ENCODE data around the gene CUX1.

The CUX1 gene

DNA sequence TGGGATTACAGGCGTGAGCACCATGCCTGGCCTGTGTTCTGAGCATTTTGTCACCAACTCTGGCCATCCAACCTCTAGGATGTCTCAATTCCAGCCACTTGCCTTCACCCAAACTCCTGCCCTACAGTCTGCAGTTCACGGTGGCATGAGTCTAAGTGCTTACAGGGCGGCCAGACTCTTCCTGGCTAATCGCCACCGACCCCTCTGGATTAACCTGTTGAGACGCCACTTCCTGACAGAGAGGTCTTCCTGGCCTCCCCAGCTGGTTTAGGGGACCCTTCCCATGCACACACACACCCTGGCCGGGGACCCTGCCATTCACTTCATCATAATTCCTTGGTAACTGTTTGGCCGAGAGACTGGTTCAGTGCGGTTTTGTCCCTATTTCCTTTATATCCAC is 257.7 kb downstream of the CUX1 start (continued):
- TF ChIP-seq, protein P1, sequence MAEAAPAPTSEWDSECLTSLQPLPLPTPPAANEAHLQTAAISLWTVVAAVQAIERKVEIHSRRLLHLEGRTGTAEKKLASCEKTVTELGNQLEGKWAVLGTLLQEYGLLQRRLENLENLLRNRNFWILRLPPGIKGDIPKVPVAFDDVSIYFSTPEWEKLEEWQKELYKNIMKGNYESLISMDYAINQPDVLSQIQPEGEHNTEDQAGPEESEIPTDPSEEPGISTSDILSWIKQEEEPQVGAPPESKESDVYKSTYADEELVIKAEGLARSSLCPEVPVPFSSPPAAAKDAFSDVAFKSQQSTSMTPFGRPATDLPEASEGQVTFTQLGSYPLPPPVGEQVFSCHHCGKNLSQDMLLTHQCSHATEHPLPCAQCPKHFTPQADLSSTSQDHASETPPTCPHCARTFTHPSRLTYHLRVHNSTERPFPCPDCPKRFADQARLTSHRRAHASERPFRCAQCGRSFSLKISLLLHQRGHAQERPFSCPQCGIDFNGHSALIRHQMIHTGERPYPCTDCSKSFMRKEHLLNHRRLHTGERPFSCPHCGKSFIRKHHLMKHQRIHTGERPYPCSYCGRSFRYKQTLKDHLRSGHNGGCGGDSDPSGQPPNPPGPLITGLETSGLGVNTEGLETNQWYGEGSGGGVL (tag by site-specific recombination; IDR thresholded peaks at IDR 0.05) = no peak
- TF ChIP-seq ZNF239 (tag by site-specific recombination; IDR thresholded peaks at IDR 0.05) = no peak
- TF ChIP-seq ZBTB8A (tag by site-specific recombination; IDR thresholded peaks at IDR 0.05) = no peak
- TF ChIP-seq ZNF664 (tag by site-specific recombination; IDR thresholded peaks at IDR 0.05) = no peak
- TF ChIP-seq, protein P2, sequence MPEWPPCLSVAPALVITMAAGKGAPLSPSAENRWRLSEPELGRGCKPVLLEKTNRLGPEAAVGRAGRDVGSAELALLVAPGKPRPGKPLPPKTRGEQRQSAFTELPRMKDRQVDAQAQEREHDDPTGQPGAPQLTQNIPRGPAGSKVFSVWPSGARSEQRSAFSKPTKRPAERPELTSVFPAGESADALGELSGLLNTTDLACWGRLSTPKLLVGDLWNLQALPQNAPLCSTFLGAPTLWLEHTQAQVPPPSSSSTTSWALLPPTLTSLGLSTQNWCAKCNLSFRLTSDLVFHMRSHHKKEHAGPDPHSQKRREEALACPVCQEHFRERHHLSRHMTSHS (tag by site-specific recombination; IDR thresholded peaks at IDR 0.05) = no peak

DNA sequence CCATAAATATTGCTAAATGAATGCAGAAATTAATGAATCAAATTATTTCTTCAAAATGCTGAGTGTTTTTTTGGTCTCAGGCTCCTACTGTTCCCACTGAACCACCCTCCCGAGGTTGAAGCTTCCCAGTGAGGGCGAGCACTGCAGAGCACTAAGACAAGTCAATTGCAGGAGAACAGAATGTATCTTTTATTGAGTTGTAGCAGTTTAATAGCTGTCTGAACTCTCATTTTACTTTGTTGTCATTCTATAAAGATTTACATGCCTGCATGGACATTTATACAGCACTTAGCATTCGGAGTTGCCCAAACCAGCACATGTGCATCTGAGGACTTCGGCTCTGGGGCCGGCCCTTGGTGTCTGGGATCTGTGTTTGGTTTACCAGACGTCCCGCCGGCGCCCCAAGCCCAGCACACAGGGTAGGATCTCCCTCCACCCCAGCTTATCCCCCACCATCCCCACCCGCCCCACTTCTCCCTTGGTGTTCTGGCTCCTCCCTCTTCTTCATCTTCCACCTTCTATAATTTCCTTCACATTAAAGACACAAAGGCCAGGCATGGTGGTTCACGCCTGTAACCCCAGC is 258.2 kb downstream of the CUX1 start:
- H3K4me1 ChIP-seq (ENCODE audit: control insufficient read depth, insufficient read depth, low read length) = no peaks in the 10 kb centered on the region
- H3K4me3 ChIP-seq (ENCODE audit: low read depth, low read length) = no peak overlapping the region
- CTCF ChIA-PET = interaction anchor here (0.7 kb wide), 1 partner anchor 13 kb away, joined by 3 read pairs; no protein-coding TSS in a partner anchor
- no peak overlapping the region for H3K27ac ChIP-seq (ENCODE audit: extremely low read depth, low read depth, low read length)
- no peak for TF ChIP-seq SCRT2 (tag by site-specific recombination; IDR thresholded peaks at IDR 0.05)
- TF ChIP-seq ZNF629 (tag by site-specific recombination; IDR thresholded peaks at IDR 0.05) = no peak
- no peaks in the 10 kb centered on the region for H3K9me3 ChIP-seq (ENCODE audit: control insufficient read depth, insufficient read depth, low read depth, low read length)
- POLR2A ChIA-PET = interaction anchor here (1.0 kb wide), 1 partner anchor 22 kb away, joined by 3 read pairs; no protein-coding TSS in a partner anchor
- H3K36me3 ChIP-seq (ENCODE audit: control insufficient read depth in 2 of 2, insufficient read depth in 1 of 2, low read length in 2 of 2) = peaks cover 0 to 7% of the 10 kb centered on the region in 2 experiments; a peak in 1 of 3 replicates

DNA sequence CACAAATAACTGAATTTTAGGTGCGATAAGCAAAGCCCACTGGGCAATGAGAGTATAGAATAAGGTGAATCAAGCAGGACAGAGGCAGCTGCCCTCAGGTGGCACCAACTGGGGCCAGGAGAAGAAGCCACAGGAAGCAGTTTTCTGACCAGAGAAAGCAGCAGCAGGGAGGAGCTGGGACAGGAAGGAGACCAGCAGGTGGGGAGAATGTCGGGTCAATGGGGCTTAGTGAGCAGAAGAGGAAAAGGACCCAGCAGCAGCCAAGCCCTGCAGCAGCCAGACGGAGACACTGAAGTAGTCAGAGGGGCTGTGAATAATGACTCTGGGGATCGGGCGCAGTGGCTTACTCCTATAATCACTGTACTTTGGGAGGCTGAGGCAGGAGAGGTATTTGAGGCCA is 259.7 kb downstream of the CUX1 start:
- no peaks in the 10 kb centered on the region; a peak in 1 of 3 replicates for H3K36me3 ChIP-seq (ENCODE audit: control insufficient read depth in 2 of 2, insufficient read depth in 1 of 2, low read length in 2 of 2)
- H3K4me3 ChIP-seq (ENCODE audit: low read depth, low read length) = no peak overlapping the region
- H3K27ac ChIP-seq (ENCODE audit: extremely low read depth, low read depth, low read length) = no peak overlapping the region
- TF ChIP-seq ZNF366 (tag by site-specific recombination; conservative IDR thresholded peaks at IDR 0.05) (no peak), ZIC2 (tag by site-specific recombination; IDR thresholded peaks at IDR 0.05) (peak; percentile 86)
- no peaks in the 10 kb centered on the region for H3K4me1 ChIP-seq (ENCODE audit: control insufficient read depth, insufficient read depth, low read length)
- POLR2A ChIA-PET = interaction anchor here (0.7 kb wide), 1 partner anchor 62 kb away, joined by 6 read pairs; no protein-coding TSS in a partner anchor
- CTCF ChIA-PET = interaction anchor here (0.6 kb wide), 1 partner anchor 228 kb away, joined by 4 read pairs; no protein-coding TSS in a partner anchor
- no peaks in the 10 kb centered on the region for H3K9me3 ChIP-seq (ENCODE audit: control insufficient read depth, insufficient read depth, low read depth, low read length)

DNA sequence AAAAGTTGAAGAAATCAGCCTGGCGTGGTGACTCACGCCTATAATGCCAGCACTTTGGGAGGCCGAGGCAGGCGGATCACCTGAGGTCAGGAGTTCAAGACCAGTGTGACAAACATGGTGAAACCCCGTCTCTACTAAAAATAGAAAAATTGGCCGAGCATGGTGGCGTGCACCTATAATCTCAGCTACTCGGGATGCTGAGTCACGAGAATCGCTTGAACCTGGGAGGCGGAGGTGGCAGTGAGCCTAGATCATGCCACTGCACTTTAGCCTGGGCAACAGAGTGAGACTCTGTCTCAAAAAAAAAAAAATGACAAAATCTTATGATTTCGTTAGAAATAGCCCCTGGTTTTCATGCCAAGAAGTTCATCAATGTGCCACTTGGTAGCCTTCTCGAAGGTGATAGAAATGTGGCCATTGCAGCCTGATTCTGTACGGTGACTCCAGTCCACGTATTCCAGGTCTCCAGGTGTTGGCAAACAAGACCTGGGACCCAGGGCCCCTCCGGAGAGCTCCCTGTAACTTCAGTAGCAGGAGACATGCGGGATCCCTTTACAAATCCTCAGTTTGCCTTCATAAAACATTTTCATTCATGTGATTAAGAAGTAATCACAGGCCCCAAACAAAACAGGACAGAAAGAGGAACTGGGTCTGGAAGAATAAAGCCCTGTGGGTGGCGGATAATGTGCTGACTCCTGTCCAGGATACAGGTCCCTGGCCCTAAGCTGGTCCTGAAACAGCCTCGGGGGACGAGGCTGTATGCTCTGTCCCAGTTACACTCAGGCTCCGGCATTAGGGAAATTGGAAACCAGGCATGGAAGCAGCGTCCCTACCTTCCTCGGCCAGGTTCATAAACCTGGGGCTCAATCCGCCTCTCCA is 262.0 kb downstream of the CUX1 start:
- CTCF ChIA-PET = interaction anchor here (0.7 kb wide), 1 partner anchor 24 kb away, joined by 3 read pairs; no protein-coding TSS in a partner anchor
- H3K9me3 ChIP-seq (ENCODE audit: control insufficient read depth, insufficient read depth, low read depth, low read length) = no peaks in the 10 kb centered on the region
- H3K27ac ChIP-seq (ENCODE audit: extremely low read depth, low read depth, low read length) = no peak overlapping the region
- POLR2A ChIA-PET = no interaction called here
- TF ChIP-seq ZNF561 (tag by site-specific recombination; IDR thresholded peaks at IDR 0.05; ENCODE audit: borderline replicate concordance) = no peak
- peak; percentile 68; the same call in 1 of the 2 replicates for TF ChIP-seq ZNF121 (tag by site-specific recombination; IDR thresholded peaks at IDR 0.05)
- peak; percentile 60 for TF ChIP-seq OSR2 (tag by site-specific recombination; IDR thresholded peaks at IDR 0.05)
- TF ChIP-seq ZNF175 (tag by site-specific recombination; IDR thresholded peaks at IDR 0.05) = no peak
- 0 out of 2 replicates have a peak, but pooled peaks have one; percentile 17 for TF ChIP-seq ZBTB20 (tag by site-specific recombination; IDR thresholded peaks at IDR 0.05)
- no peak for TF ChIP-seq ZNF707 (tag by site-specific recombination; IDR thresholded peaks at IDR 0.05)
- TF ChIP-seq ZNF184 (tag by site-specific recombination; IDR thresholded peaks at IDR 0.05) = no peak
- TF ChIP-seq, protein P3, sequence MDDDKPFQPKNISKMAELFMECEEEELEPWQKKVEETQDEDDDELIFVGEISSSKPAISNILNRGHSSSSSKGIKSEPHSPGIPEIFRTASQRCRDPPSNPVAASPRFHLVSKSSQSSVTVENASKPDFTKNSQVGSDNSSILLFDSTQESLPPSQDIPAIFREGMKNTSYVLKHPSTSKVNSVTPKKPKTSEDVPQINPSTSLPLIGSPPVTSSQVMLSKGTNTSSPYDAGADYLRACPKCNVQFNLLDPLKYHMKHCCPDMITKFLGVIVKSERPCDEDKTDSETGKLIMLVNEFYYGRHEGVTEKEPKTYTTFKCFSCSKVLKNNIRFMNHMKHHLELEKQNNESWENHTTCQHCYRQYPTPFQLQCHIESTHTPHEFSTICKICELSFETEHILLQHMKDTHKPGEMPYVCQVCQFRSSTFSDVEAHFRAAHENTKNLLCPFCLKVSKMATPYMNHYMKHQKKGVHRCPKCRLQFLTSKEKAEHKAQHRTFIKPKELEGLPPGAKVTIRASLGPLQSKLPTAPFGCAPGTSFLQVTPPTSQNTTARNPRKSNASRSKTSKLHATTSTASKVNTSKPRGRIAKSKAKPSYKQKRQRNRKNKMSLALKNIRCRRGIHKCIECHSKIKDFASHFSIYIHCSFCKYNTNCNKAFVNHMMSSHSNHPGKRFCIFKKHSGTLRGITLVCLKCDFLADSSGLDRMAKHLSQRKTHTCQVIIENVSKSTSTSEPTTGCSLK (tag by site-specific recombination; IDR thresholded peaks at IDR 0.05) = no peak
- no peak for TF ChIP-seq ZNF114 (tag by site-specific recombination; IDR thresholded peaks at IDR 0.05)
- H3K4me1 ChIP-seq (ENCODE audit: control insufficient read depth, insufficient read depth, low read length) = no peaks in the 10 kb centered on the region
- H3K36me3 ChIP-seq (ENCODE audit: control insufficient read depth in 2 of 2, insufficient read depth in 1 of 2, low read length in 2 of 2) = peaks cover 0 to 2% of the 10 kb centered on the region in 2 experiments; a peak in 2 of 3 replicates
- no peak overlapping the region for H3K4me3 ChIP-seq (ENCODE audit: low read depth, low read length)
